Renal cortex interstitium (tissue), 11 donors: ENCODE results near the gene CALD1. TPM values are rescaled to one million over a fixed set of nuclear protein-coding genes. Genes with fewer than 3 reads are reported as not detected.

Source experiments
- DNase-seq, 11 donors: peaks; one replicate each; pipeline ENCODE4 v3.0.0-alpha.2; 2013; ENCODE audit warnings: low read depth in 9 of 11, low spot score in 4 of 11; ENCODE audit errors: extremely low read depth in 1 of 11
- polyA plus RNA-seq, 3 donors: library from polyadenylated mRNA; unstranded; fragments of 120-200 nt; gene quantifications; one replicate each; pipeline ENCODE4 v1.2.1, GENCODE V29; 2013; ENCODE audit not compliant: insufficient read length in 3 of 3

CALD1 gene
- polyA plus RNA-seq, 3 donors = 220 to 274 (median 274) TPM

DNA sequence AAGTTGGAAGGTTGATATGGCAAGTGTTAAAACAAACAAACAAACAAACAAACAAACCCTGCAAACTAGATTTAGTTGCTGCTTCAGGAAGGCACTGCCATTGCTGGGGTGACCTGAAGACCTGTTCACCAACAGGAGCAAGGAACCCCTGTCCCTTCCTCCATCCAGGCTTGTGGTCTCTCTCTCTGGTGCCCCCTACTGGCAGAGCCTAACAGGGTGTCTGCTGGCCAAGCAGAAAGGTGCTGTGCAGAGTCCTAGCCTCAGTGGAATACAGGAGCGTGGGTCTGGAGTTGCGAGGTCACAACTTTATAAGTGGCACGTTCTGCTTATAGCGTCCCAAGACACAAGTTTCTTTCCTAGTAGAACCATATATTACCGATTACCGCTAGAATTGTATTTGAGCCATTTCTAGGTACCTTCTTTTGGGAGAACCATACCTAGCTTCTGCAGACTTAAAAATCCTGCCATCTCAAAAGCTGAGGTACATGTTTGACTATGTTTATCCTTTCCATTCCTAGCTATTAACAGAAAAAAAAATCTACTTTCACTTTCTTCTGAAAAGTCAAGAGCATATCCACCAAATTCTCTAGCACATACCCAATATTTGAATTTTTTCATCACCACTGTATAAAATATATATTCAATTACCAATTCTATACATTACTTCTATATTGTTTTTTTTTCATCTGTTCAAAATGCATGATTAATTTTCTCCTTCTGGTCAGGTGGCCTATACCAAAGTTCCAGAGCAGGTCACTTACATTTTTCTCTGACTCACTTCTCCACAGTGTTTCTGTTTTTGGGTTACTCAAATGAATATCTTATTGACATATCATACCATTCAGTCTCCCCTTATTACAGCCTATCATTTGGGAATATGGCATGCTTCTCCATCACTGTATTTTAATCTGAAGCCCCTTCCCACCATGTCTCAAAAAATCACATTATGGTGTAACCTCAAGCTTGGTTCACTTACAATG, 29.1 kb upstream of the CALD1 start:
- no peak for DNase-seq

DNA sequence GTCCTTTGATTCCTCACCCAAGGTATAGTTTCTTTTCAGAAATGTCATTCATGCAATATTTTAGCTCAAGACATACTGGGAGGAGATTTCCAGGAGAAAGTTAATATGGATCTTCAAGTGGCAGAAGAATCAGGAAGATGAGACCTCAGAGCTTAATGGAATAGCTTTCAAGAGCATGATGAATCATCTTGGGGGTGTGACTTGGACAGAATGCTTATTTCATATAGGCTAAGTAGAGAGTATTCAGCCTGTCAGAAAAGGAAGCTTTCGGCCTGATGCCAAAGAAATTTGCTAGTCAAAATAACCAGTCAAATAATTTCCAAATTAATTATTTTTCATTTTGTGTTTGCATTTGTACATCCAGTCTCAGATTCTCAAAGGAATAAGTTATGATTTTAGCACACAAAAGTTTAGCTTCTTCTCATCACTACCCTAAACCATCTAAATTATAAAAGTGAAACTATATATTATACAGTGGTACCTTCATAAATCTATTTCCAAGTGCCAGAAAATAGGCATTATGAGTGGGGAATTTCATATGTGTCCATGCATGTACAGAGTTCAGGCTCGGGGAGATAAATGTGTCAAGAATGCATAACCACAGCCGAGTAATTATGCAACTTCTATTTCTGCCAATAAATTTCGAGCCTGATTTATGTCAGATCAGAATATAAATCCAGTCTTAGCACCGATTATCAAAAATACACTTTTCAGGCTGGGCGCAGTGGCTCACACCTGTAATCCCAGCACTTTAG, 27.3 kb upstream of the CALD1 start:
- DNase-seq = no peak

DNA sequence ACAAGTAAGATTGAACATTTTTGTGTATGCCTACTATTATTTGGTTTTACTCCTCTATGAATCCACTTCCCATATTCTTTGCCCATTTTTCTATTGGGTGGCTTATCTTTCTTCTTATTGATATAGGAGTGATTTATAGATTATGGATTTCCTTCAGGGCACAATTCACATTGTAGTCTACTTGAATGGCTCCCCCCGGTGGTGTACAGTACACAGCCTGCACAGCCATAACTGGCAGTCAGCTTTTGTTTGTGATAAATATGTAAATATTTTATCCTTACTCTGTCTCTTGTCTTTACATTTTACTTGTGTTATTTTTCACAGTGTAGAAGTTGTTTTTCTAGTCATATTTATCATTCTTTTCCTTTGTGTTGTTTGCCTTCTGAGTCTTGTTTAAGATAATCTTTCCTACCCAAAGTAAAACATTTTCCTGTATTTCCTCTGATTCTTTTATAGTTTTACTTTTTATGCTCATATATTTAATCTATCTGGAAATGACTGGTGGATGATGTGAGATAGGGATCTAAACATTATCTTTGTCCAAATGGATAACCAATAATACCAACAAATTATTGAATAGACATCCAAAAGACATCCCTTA, 23.9 kb upstream of the CALD1 start:
- no peak for DNase-seq

DNA sequence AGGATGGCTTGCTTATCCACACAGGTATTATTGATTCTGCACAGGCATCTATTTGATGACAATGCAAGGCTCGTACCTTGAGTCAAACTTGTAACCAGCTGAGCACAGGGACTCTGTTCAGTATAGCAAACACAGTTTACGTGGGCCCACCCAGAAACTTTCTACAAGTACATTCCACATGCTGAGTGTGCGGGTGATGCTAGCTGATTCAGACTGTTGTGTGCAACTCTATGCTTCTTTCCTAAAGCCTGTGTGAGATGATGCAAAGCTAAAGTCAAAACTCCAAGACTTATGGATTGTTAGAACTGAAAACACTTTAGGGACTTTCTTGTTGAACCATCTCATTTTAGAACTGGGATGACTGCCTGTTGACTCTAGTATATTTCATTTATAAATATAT, 21.5 kb upstream of the CALD1 start:
- no peak for DNase-seq

DNA sequence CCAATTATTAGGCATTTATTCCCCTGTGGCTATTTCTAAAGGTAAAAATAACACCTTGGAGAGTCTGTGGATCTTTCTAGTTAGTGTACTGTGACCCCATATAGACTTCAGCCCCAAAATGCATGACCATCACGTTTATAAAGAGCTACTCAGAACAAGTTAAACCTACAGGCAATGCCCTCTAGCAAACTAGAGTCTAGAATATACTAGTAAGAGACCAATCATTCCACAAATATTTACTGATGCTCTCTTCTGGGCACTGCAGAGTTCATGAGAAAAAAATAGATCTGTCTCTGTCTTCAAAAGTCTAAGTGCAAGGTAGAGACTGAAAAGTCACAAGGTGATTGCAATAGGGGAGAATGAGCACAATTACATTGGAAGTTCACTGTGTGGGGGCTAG, 20.5 kb upstream of the CALD1 start:
- no peak for DNase-seq

DNA sequence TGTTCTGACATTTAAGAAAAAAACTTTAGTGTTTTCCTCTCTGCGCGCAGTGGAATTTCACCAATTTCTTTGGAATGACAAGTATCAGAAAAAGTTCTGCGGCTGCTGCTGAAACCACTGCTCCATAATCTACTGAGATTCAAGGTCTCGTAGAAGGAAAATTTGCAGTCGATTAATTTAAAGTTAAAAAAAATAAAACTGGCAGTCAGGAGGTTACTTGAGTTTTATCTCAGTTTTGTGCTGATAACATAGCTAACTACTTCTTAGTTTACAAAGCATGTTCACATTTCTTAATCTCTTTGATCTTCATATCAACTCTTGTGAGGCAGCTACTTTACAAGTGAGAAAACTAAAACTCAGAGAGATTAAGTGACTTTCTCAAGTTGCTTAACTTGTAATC, 18.2 kb upstream of the CALD1 start:
- DNase-seq = no peak

DNA sequence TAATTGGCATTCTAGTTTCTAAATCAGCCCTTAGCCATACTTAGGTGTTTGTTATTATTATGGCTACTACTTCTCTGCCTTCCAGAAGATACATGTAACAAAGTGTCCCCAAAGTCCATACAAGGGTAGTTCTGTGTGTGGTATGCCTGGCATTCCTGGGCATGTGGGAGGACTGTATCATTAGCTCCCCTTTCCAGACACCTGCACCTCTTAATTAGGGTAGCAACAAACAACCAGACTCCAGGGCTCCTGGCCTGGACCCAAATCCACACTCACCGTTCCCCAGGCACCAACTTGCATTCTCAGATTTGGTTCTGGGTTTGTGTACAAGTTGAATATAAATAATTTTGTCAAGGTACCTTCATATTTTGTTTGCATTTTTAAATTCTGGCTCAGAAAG, 15.5 kb upstream of the CALD1 start:
- DNase-seq = no peak

DNA sequence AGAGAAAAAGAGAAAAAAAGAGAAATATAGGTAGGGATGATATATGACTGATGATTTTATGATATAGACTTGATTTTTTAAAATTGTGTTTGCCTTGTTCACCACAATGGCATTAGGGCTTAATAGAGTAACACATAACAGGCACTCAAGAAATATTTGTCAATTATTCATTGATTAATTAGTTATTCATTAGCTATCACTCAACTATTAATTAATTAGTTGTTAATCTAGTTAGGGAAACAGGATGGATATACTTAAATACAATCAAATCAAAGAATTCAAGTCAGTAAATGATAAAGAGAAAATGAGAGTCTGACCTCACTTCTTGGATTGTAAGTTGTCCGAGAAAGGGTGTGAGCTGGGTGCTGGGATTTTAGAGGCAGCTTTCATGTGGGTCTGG, 15.1 kb upstream of the CALD1 start:
- DNase-seq = no peak

DNA sequence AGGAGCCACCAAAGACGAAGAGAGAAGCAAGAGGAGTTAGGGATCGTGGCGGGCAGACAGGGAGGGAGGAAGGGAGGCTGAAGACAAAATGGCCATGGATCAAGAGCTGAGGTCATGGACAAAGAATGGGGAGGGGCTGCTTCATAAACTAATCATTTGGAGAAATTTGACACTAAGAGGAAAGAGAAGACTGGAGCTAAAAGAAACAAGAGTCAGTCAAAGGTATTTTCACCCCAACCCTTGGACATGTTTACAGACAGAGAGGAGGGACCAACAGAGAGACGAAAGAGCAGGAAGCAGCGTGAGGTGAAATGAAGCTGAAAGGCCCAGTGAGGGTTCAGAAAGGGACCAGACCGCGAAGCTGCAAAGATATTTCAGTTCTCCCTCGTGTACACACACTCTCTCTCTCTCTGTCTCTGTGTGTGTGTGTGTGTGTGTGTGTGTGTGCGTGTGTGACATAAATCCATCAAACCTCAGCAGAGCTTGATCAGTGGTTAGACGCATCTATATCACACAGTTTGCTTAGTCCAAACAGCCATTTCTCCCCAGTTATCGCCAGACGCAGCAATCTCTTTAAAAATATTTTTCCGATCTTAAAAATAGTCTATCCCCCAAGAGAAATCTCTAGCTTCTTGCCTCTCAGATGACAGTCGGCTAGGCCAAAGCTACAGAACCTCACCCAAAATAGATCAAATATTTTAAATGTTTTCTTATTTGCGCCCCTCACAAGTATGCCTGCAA, 12.5 kb upstream of the CALD1 start:
- no peak for DNase-seq

DNA sequence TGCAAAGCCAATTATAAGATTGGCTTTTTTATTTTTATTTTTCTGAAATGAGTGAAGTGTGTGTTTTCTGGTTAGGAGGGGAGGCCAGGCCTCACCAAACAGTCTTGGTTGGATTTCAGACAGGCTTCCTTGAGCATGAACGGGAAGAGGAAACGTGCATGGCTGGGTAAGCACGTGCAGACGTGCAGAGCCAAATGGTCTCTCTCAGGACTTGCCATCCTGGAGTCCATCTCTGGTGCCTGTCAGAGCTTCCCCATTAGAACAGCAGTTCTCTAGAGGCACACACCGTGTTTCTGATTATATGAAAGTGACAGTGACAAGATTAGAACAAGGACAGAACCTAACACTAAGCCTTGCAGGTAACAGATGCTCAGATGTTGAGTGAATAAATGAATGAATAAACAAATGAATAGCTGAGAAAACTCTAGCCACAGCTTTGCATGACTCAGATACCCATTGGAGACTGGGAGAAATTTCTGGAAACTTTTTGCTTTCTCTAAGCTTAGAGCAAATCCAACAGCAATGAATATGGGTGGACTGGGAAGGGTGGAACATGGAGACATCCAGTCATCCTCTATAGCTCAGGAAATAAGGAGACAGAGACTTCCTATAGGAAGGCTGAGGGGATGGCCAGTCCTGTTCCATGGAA, 11.8 kb upstream of the CALD1 start:
- DNase-seq = no peak

DNA sequence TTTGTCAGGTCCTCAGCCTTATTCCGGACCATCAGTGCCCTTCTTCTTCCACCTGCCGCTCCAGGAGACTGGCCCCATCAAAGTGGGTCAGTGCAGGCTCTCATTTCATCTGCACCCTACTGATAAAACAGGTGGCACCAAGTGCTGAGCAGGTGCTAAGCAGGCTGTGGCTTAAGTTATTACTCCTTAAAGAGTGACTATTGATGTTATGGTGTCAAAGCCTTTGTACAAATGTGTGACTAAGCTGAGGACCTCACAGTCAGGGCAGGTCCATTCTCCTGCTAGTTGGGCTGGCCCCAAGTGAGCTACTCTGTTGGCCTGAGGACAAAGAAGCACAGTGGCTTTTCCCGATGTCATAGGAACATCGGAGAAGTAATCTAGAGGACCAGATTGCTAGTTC, 11.2 kb upstream of the CALD1 start:
- no peak for DNase-seq

DNA sequence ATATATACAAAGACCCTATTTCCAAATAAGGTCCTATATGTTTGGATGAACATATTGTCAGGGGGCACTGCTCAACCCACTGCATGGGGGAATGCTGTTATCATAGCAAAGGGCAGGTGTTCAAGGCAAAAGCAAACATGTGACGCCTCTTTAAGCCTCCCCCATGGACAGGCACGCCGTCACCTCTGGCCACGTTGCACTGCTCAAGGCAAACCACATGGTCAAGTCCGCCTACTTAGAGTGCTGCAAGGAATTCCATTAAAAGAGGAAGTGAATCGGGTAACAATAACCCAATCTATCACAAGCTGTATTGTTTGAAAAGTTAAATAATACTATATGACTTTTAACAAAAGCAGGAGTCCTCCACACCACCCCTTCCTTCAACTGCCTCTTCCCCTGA, 8.8 kb upstream of the CALD1 start:
- DNase-seq = no peak

DNA sequence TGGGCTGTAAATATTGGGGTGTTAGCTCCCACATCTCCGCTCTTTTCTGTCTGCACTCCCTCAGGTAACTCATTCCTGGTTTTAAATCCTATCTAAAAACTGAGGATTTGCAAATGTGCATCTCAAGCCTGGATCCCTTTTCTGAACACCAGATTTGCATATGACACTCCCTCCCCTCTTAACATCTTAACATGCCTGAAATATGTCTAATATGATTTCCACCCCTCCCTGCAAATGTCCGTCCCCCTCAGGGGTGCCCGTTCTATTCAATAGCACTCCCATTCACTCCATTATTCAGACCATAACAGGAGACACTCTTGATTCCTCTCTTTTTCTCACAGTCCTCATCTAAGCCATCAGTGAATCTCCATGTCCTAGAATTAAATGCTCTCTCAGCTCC, 8.3 kb upstream of the CALD1 start:
- no peak for DNase-seq

DNA sequence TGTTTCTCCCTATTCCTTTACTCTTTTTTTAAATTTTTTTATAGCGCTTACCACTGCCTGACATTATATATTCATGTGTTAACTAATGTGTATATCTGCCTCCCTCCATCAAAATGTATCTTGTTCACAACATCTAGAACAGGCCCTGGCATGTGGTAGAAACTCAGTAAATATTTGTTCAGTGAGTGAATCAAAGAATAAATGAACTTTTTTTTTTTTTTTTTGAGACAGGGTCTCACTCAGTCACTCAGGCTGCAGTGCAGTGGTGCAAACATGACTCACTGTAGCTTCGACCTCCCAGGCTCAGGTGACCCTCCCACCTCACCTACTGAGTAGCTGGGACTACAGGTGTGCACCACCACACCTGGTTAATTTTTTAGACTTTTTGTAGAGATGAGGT, 7.5 kb upstream of the CALD1 start:
- no peak for DNase-seq

DNA sequence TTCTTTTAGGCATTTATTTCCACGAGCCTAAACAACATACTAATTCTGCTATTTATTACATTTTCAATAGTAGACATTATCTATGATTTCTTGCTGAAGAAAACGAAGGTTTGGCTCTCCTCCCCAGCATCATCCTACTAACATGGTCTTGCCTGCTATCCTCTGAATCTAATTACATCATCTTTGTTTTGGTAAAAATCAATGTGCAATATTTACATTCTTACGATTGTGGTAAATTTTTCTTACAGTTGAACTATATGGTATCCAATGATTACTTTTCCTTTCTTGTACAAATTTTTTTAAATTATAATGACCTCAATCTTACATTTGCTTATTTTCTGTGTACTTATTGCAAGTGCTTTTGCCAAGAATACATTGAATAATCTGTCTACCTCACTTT, 7.0 kb upstream of the CALD1 start:
- no peak for DNase-seq

DNA sequence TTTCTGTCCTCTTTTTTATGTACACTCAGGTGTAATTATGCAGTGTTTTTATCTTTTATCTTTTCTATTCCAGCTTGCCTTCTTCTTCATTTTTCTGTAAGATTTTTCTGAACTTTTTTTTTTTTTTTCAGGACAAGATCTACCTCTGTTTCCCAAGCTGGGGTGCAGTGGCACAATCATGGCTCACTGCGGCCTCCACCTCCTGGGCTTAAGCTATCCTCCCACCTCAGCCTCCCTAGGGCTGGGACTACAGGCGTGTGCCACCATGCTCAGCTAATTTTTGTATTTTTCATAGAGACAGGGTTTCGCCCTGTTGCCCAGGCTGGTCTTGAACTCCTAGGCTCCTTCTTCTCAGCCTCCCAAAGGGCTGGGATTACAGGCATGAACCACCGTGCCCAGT, 6.3 kb upstream of the CALD1 start:
- no peak for DNase-seq

DNA sequence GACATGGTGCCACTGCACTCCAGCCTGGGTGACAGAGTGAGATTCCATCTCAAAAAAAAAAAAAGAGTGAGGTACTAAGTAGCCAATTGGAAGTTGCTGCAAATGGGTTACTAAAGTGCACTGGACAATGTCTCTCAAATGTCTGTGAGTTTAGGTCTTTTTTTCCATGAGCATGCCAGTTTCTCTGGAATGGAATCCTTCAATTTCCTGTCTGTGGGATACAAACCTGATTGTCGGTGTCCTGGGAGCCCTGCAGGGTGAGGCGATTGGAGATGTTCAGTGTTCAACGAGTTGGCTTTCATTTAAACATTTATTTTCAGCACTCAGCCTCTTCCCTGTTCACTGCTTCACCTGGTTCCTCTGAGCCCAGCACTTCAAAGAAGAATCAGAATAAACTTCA, 5.3 kb upstream of the CALD1 start:
- no peak for DNase-seq

DNA sequence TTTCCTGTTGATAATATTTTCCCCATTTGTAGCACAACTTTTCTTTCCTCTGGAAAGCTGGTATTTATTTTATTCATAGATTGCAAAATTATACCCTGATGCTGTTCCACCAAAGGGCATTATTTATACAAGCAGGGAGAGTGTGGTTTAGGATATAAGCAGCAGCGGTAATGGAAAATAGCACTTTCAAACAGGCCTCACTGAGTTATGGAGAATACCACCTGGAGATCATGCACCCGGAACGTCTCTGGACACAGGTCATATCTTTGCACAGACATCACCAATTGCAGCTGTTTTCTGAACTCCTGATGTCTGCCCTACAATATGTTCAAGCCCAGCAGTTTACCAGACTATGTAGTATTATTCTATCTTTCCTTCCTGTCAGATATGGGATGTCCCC, 2.0 kb upstream of the CALD1 start:
- no peak for DNase-seq
